GM12874 (cell line): ENCODE measurements around the gene MTA3.

Experiments used
- TF ChIP-seq, protein P1 (sequence below): IDR thresholded peaks from 2 replicates; pipeline ENCODE4 v1.5.1; 2011; ENCODE audit warnings: low read depth, mild to moderate bottlenecking, control low read depth, low read length, moderate library complexity; ENCODE audit not compliant: insufficient read depth

MTA3 gene

GRCh38 chr2:42804338-42804737, 235.9 kb downstream of the MTA3 start:
- TF ChIP-seq, protein P1, sequence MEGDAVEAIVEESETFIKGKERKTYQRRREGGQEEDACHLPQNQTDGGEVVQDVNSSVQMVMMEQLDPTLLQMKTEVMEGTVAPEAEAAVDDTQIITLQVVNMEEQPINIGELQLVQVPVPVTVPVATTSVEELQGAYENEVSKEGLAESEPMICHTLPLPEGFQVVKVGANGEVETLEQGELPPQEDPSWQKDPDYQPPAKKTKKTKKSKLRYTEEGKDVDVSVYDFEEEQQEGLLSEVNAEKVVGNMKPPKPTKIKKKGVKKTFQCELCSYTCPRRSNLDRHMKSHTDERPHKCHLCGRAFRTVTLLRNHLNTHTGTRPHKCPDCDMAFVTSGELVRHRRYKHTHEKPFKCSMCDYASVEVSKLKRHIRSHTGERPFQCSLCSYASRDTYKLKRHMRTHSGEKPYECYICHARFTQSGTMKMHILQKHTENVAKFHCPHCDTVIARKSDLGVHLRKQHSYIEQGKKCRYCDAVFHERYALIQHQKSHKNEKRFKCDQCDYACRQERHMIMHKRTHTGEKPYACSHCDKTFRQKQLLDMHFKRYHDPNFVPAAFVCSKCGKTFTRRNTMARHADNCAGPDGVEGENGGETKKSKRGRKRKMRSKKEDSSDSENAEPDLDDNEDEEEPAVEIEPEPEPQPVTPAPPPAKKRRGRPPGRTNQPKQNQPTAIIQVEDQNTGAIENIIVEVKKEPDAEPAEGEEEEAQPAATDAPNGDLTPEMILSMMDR = no peak

DNA sequence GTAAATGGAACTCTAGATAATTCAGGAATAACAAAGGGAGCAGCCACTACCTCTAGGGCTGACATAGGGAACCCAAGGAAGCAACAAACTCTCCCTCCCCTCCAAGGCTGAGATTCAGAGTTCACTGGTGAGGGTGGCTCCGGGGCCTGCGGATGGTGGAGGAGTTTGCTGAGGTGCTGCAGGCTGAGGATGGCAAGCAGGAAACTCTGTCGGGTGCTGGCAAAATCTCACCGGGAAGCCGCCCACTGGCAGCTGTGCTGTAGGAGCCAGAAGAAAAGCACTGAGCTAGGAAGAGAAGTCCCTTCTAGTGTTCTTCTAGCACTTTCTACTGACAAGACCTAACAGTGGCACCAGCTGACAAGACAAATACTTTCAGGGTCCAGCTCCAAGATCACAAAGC, 236.5 kb downstream of the MTA3 start:
- TF ChIP-seq, protein P1 = no peak
